Tibial nerve (tissue), 4 donors: ENCODE measurements around the gene CADPS2.

ENCODE experiments used
- EP300 ChIP-seq, 2 donors: sonication (generic); formaldehyde crosslinking; IDR thresholded peaks; one replicate each; pipeline ENCODE4 v1.6.1; 2017; ENCODE audit warnings: antibody characterized with exemption in 2 of 2, mild to moderate bottlenecking in 1 of 2
- POLR2A ChIP-seq, 2 donors: fragments of 450-650 bp; IDR thresholded peaks; one replicate each; pipeline ENCODE4 v1.6.1; 2017; ENCODE audit warnings: antibody characterized with exemption in 2 of 2, mild to moderate bottlenecking in 2 of 2, moderate library complexity in 2 of 2
- TF ChIP-seq, protein P1 (sequence below), 5 experiments: fragments of 200-600 bp in 3 of 5; fragments of 450-650 bp in 2 of 5; sonication (generic) in 3 of 5; IDR thresholded peaks; one replicate each; pipeline ENCODE4 v1.5.1; 2016 to 2019; ENCODE audit warnings: antibody characterized with exemption in 5 of 5, mild to moderate bottlenecking in 3 of 5, moderate library complexity in 2 of 5

DNA sequence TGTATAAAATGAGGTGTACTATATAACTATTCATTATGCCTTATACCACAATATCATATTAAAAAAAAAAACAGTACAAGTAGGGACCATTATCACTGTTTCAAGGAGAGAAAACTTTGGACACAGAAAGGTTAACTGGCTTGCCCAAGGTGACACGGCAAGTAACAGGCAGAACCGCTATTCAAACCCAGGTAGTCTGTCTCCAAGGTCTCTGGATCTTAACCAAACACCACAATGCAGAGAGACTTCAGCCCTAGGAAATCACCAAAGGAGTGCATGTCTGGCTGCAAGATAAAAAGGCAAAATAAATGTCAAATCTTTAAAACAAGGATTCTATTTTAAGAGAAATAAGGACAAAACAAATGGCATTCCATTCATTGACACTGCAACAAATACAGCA, 56.3 kb downstream of the CADPS2 start:
- TF ChIP-seq, protein P1, sequence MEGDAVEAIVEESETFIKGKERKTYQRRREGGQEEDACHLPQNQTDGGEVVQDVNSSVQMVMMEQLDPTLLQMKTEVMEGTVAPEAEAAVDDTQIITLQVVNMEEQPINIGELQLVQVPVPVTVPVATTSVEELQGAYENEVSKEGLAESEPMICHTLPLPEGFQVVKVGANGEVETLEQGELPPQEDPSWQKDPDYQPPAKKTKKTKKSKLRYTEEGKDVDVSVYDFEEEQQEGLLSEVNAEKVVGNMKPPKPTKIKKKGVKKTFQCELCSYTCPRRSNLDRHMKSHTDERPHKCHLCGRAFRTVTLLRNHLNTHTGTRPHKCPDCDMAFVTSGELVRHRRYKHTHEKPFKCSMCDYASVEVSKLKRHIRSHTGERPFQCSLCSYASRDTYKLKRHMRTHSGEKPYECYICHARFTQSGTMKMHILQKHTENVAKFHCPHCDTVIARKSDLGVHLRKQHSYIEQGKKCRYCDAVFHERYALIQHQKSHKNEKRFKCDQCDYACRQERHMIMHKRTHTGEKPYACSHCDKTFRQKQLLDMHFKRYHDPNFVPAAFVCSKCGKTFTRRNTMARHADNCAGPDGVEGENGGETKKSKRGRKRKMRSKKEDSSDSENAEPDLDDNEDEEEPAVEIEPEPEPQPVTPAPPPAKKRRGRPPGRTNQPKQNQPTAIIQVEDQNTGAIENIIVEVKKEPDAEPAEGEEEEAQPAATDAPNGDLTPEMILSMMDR (IDR thresholded peaks at IDR 0.05), result no peak
- TF ChIP-seq EP300 (IDR thresholded peaks at IDR 0.05) (no peak), POLR2A (IDR thresholded peaks at IDR 0.05) (no peak)
